AG04450 (cell line): ENCODE data around the gene CLEC3B. TPM values are rescaled to one million over a fixed set of nuclear protein-coding genes. Genes with fewer than 3 reads are reported as not detected.

ENCODE experiments used
- CTCF ChIA-PET: fragments of 300-600, 350-600 bp; formaldehyde crosslinking; extraction: SDS; loops from one replicate; lab custom pipeline; 2022; ENCODE audit warnings: antibody characterized with exemption, inconsistent platforms; lab: Charles Lee
- POLR2A ChIA-PET: fragments of 350-600 bp; formaldehyde crosslinking; extraction: SDS; loops from one replicate; lab custom pipeline; 2021; ENCODE audit warnings: antibody characterized with exemption, inconsistent platforms; lab: Yijun Ruan, JAX
- DNase-seq: peaks from one replicate; pipeline ENCODE4 v3.0.0-alpha.2; 2011; ENCODE audit warnings: low read depth, low spot score
- H3K27ac ChIP-seq: one replicate; pipeline ENCODE4 v1.5.1; 2012; ENCODE audit warnings: low read depth, low read length, control low read depth
- H3K27me3 ChIP-seq: one replicate; pipeline ENCODE4 v1.6.0; 2012; ENCODE audit warnings: low read length; ENCODE audit not compliant: control insufficient read depth, insufficient read depth
- H3K4me3 ChIP-seq: 2 replicates; pipeline ENCODE4 v1.5.1; 2011; ENCODE audit warnings: mild to moderate bottlenecking, low read depth, low read length, control low read depth
- H3K9me3 ChIP-seq: 2 replicates; pipeline ENCODE4 v1.5.1; 2012; ENCODE audit warnings: low read length; ENCODE audit not compliant: control insufficient read depth, insufficient read depth
- polyA plus RNA-seq: library from polyadenylated mRNA; depleted of rRNA; stranded (reverse); fragments of >200 nt; gene quantifications from 2 replicates; pipeline ENCODE4 v1.2.3, GENCODE V29; 2011
- TF ChIP-seq, protein P1 (sequence below): IDR thresholded peaks from 2 replicates; pipeline ENCODE4 v1.5.1; 2011; ENCODE audit warnings: low read depth, low read length, control low read depth, inconsistent platforms

CLEC3B gene
- polyA plus RNA-seq, 1 experiment: 4.3 TPM

DNA sequence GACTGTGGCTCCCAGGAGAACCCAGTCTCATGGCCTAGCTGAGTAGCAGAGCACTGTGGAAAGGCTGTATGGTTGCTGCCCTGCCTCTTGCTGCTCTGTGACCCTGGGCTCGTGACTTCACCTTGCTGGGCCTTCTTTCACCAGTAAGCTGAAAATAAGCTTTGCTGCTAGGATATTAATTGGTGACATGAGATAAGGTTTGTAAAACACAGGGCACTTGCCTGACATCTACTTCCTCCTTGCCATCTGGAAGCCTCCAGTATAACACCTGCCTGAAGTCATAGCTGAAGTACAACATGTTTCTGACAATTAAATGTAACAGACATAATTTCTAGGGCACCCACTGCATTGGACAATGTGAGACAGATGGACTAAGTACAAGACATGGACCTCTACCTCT is 53.6 kb downstream of the CLEC3B start:
- TF ChIP-seq, protein P1, sequence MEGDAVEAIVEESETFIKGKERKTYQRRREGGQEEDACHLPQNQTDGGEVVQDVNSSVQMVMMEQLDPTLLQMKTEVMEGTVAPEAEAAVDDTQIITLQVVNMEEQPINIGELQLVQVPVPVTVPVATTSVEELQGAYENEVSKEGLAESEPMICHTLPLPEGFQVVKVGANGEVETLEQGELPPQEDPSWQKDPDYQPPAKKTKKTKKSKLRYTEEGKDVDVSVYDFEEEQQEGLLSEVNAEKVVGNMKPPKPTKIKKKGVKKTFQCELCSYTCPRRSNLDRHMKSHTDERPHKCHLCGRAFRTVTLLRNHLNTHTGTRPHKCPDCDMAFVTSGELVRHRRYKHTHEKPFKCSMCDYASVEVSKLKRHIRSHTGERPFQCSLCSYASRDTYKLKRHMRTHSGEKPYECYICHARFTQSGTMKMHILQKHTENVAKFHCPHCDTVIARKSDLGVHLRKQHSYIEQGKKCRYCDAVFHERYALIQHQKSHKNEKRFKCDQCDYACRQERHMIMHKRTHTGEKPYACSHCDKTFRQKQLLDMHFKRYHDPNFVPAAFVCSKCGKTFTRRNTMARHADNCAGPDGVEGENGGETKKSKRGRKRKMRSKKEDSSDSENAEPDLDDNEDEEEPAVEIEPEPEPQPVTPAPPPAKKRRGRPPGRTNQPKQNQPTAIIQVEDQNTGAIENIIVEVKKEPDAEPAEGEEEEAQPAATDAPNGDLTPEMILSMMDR: no peak
- ChIA-PET POLR2A (no interaction called here), CTCF (interaction anchor here (0.6 to 1.5 kb wide), 4 partner anchors 9 to 41 kb away, joined by 3 to 4 read pairs (median 4); no protein-coding TSS in a partner anchor)
- no peak for DNase-seq
- no peaks in the 10 kb centered on the region; the same call in 1 of the 2 replicates for H3K9me3 ChIP-seq
- H3K4me3 ChIP-seq: no peak overlapping the region
- H3K27ac ChIP-seq: no peak overlapping the region
- no peaks in the 10 kb centered on the region for H3K27me3 ChIP-seq

DNA sequence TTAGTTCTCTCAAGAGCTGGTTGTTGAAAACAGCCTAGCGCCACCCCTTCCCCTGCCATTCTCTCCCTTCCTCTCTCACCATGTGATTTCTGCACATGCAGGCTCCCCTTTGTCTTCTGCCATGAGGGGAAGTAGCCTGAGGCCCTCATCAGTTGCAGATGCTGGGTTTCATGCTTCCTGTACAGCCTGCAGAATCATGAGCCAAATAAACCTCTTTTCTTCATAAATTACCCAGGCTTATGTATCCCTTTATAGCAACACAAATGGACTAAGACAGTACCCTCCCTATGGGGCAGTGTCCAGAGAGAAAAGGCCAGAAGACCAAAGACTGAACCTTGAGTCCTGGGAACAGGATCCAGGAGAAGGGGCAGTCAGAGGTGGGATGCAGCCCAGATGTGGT is 54.7 kb downstream of the CLEC3B start:
- no peak overlapping the region for H3K4me3 ChIP-seq
- CTCF ChIA-PET: no interaction called here

DNA sequence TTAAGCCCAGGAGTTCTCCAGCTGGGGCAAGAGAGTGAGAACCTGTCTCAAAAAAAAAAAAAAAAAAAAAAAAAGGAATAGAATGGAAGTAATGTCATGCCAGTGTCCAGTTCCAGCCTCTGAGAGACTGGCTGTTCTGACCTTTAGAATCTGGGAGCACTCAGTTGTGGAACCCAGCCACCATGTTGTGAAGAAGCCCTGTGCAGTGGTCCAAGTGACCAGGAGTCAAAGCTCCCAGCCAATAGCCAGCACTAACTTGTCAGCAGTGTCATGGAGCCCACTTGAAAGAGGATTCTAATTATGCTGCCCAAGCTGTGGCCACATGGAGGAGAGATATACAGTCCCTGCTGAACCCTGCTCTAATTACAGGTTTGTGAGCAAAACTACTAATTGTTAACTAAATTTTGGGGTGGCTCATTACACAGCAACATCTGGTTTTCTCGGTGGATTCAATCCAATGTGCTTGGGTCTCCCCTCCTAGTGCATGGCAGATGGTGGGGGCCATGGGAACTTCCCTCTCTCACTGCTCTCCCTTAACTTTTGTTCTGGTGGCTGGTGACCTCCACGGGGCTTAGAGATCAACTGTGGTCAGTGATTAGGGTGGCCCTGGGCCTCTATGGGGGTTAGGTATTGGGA is 55.5 kb downstream of the CLEC3B start:
- ChIA-PET CTCF (no interaction called here), POLR2A (no interaction called here)
- TF ChIP-seq, protein P1: no peak
- Histone ChIP-seq H3K27ac (peak overlapping the region; percentile 21), H3K4me3 (no peak overlapping the region), H3K27me3 (no peaks in the 10 kb centered on the region), H3K9me3 (no peaks in the 10 kb centered on the region; the same call in 1 of the 2 replicates)
- no peak for DNase-seq

More for the DNA sequence above, 54.7 kb downstream of the CLEC3B start:
- Histone ChIP-seq H3K27me3 (no peaks in the 10 kb centered on the region), H3K9me3 (no peaks in the 10 kb centered on the region; the same call in 1 of the 2 replicates), H3K27ac (no peak overlapping the region)
- DNase-seq: no peak
- POLR2A ChIA-PET: no interaction called here
- TF ChIP-seq, protein P1: no peak

DNA sequence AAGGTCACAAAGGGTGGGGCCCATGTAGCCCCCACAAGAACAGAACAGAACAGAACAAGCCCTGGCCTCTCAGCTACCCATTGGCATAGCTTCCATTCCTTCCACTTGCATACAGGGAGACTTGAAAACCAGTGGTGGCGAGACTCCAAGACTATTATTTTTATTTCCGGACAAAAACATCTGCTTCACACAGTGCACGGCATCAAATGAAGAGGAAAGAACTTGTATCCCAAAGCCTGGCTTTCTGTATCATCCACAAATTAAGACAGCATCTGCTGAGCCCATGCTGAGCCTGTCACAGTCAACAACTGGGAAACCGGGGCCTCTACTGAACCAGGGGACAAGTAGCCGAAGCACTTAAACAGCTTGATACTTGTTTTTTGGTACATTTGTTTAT is 56.0 kb downstream of the CLEC3B start:
- ChIA-PET POLR2A (no interaction called here), CTCF (no interaction called here)
- DNase-seq: peak; percentile 16
- H3K27me3 ChIP-seq: no peaks in the 10 kb centered on the region
- no peak overlapping the region for H3K4me3 ChIP-seq
- peak overlapping the region; percentile 21 for H3K27ac ChIP-seq
- no peaks in the 10 kb centered on the region; the same call in 1 of the 2 replicates for H3K9me3 ChIP-seq
- TF ChIP-seq, protein P1: no peak

DNA sequence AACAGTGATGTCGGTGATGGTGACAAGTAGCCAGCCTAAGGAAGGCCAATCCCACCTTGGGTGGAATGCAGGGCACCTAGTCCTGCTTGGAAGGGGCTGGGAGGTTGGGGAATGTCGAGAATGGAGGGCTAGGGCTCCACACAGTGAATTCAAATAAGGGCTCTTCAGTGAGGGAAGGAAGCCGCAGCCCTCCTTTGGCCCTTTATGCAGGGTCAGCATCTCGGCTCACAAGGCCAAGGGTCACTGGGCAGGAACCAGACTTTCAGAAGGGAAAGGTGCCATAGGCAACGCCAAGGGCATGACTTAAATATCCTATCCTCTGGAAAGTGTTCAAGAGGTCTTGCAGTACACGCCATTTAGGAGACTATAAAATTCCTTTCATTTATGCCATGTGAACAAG is 56.9 kb downstream of the CLEC3B start:
- POLR2A ChIA-PET: no interaction called here

More for the DNA sequence above, 56.9 kb downstream of the CLEC3B start:
- TF ChIP-seq, protein P1: no peak
- Histone ChIP-seq H3K9me3 (no peaks in the 10 kb centered on the region; the same call in 1 of the 2 replicates), H3K27ac (no peak overlapping the region), H3K27me3 (no peaks in the 10 kb centered on the region), H3K4me3 (no peak overlapping the region)
- no peak for DNase-seq
- CTCF ChIA-PET: no interaction called here
